HEK293 (cell line): ENCODE data around the gene ZMYND10.

Source experiments
- CTCF ChIP-seq: fragments of 450-650 bp; formaldehyde crosslinking; IDR thresholded peaks from 2 replicates; pipeline ENCODE4 v1.5.1; 2016; ENCODE audit warnings: missing biosample characterization, missing genetic modification characterization
- HIC1 ChIP-seq: fragments of 450-650 bp; formaldehyde crosslinking; IDR thresholded peaks from 2 replicates; pipeline ENCODE4 v1.5.1; 2016; ENCODE audit warnings: missing biosample characterization, missing genetic modification characterization
- REST ChIP-seq: fragments of 450-650 bp; formaldehyde crosslinking; IDR thresholded peaks from 2 replicates; pipeline ENCODE4 v1.5.1; 2016; ENCODE audit warnings: missing biosample characterization, missing genetic modification characterization
- YY1 ChIP-seq: fragments of 450-650 bp; formaldehyde crosslinking; IDR thresholded peaks from 2 replicates; pipeline ENCODE4 v1.5.1; 2018; ENCODE audit warnings: missing biosample characterization, missing genetic modification characterization
- ZBTB49 ChIP-seq: fragments of 450-650 bp; formaldehyde crosslinking; IDR thresholded peaks from 2 replicates; pipeline ENCODE4 v1.5.1; 2016; ENCODE audit warnings: missing biosample characterization, missing genetic modification characterization, low read depth
- ZBTB8A ChIP-seq: fragments of 450-650 bp; formaldehyde crosslinking; IDR thresholded peaks from 2 replicates; pipeline ENCODE4 v1.5.1; 2016; ENCODE audit warnings: missing biosample characterization, missing genetic modification characterization
- ZFP41 ChIP-seq: fragments of 450-650 bp; formaldehyde crosslinking; IDR thresholded peaks from 2 replicates; pipeline ENCODE4 v1.5.1; 2016; ENCODE audit warnings: missing biosample characterization, missing genetic modification characterization, borderline replicate concordance
- ZNF18 ChIP-seq: fragments of 450-650 bp; formaldehyde crosslinking; IDR thresholded peaks from 2 replicates; pipeline ENCODE4 v1.5.1; 2016; ENCODE audit warnings: missing biosample characterization, missing genetic modification characterization
- ZNF211 ChIP-seq: fragments of 450-650 bp; formaldehyde crosslinking; IDR thresholded peaks from 2 replicates; pipeline ENCODE4 v1.5.1; 2016; ENCODE audit warnings: low read depth, missing biosample characterization, missing genetic modification characterization
- ZNF24 ChIP-seq: fragments of 450-650 bp; formaldehyde crosslinking; IDR thresholded peaks from 2 replicates; pipeline ENCODE4 v1.5.1; 2016; ENCODE audit warnings: missing biosample characterization, missing genetic modification characterization
- ZNF639 ChIP-seq: fragments of 450-650 bp; formaldehyde crosslinking; IDR thresholded peaks from 2 replicates; pipeline ENCODE4 v1.5.1; 2016; ENCODE audit warnings: missing biosample characterization, missing genetic modification characterization
- ZNF76 ChIP-seq: fragments of 450-650 bp; formaldehyde crosslinking; IDR thresholded peaks from 2 replicates; pipeline ENCODE4; 2016; ENCODE audit warnings: low read depth, missing biosample characterization, missing genetic modification characterization, borderline replicate concordance

GRCh38 chr3:50292159-50293078, 53.1 kb downstream of the ZMYND10 start, which contains the start of gene IFRD2:
- TF ChIP-seq CTCF (tag by site-specific recombination) (no peak), ZNF24 (peak; percentile 85), ZNF18 (tag by site-specific recombination) (no peak), ZFP41 (tag by site-specific recombination) (no peak), ZBTB49 (tag by site-specific recombination) (no peak), ZNF76 (tag by site-specific recombination) (peak; percentile 100), ZBTB8A (tag by site-specific recombination) (0 out of 2 replicates have a peak, but pooled peaks have one; percentile 38), REST (tag by site-specific recombination) (no peak), YY1 (peak; percentile 96), ZNF211 (tag by site-specific recombination) (no peak), ZNF639 (tag by site-specific recombination) (no peak; the same call in 1 of the 2 replicates), HIC1 (tag by site-specific recombination) (no peak)
